GM12892 (cell line): ENCODE data around the gene SEBOX.

ENCODE experiments used
- POLR2A ChIP-seq: IDR thresholded peaks from 2 replicates; pipeline ENCODE4 v1.6.1; 2011; ENCODE audit warnings: low read depth, low read length, control low read depth
- POLR2AphosphoS5 ChIP-seq: IDR thresholded peaks from 2 replicates; pipeline ENCODE4 v1.6.1; 2011; ENCODE audit warnings: low read depth, low read length, control low read depth
- TAF1 ChIP-seq: IDR thresholded peaks from 2 replicates; pipeline ENCODE4 v1.6.1; 2011; ENCODE audit warnings: low read depth, mild to moderate bottlenecking, control low read depth, low read length, borderline replicate concordance

DNA sequence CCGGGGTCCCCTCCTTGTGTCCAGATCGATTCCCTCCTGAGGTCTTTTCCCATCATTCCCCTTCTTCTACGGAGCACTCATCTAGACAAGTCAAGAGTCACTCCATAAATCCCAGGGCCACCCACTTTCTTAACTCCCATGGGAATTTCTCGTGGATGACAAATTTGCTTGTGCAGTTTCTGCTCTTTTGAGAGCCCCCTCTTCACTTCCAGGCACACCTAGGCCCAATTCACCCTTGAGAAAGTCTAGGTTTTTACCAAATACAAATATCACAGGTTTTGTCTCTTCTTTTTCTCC lies 7.2 kb downstream of the SEBOX start:
- TF ChIP-seq POLR2AphosphoS5, result no peak
- no peak for TF ChIP-seq POLR2A
- TF ChIP-seq TAF1, result no peak
